OCI-M1 (cell line): Measurements from ENCODE around the gene TLK1.

ENCODE experiments used
- DNase-seq: peaks from one replicate; lab custom pipeline; 2025; lab: John Stamatoyannopoulos, UW

The TLK1 gene

GRCh38 chr2:171169333-171169732, 8.6 kb upstream of the TLK1 start:
- no peak for DNase-seq

DNA sequence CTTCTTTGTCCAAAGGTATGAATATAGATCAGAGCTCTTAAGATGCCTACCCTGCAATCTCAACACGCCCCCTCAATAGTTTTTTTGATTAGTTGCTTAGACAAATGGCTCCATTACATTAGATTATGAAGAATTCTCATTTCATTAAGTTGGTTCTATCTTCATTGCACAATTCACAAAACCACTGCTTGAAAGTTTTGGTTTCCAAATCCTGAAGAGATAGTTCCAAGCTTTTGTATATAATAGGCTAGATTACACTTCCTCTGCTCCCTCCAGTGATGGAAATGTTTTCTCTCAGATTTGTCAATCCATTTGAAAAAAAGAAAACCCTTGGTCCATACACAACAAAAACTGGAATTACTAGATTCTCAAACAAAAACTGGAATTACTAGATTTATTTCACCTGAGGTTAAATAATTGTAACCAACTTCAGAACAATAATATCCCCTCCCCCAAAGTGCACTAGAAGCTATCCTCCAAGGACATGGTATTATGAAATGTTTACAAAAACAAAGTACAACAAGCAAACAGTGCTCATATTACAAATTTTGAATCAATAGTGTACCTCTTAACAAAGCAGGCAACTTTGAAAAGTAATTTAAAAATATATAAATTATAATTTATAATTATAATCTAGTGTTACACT, 6.8 kb upstream of the TLK1 start:
- DNase-seq: no peak

DNA sequence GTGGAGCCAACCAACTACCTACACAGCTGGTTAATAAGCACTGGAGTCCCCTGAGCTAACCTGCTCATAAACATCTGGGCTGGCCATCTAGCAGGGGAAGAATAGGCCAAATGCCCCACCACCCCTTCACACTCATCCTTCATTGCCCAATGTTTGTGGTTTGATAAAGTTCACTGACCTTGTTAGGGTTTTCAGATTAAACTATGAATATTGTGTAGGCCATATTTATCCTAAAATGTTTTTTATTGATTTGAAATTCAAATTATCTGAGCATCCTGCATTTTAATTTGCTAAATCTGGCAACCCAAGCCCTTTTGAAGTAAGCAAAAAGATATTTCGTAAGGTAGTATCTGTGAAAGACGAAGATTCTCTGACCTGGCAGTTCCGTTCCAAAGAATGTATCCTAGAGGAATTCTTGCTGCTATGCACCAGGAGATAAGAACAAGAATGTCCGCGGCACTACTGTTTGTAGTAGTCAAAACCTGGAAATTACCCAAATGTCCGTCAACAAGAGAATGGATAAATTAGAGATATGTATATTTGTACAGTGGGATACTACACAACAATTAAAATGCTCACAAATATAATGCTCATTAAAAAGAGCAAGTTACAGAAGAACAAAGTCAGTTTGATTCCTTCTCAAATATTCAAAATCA, 5.8 kb upstream of the TLK1 start:
- DNase-seq: no peak

DNA sequence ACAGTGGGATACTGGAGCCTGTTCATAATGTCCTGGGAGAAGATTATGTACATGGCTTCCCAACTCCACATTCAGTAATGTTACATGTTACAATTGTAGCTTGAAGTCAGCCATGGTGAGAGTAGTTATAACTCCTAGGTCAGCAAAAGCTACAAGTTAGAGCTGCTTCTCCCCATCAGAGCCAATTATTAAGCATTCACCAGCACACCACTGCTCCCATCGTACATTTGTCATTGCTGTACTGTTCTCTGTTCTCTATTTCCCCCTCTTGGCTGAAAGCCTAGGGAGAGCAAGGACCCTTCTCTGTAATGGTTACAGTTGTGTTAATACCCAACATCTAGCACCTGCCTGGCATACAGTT, 5.3 kb upstream of the TLK1 start:
- no peak for DNase-seq

DNA sequence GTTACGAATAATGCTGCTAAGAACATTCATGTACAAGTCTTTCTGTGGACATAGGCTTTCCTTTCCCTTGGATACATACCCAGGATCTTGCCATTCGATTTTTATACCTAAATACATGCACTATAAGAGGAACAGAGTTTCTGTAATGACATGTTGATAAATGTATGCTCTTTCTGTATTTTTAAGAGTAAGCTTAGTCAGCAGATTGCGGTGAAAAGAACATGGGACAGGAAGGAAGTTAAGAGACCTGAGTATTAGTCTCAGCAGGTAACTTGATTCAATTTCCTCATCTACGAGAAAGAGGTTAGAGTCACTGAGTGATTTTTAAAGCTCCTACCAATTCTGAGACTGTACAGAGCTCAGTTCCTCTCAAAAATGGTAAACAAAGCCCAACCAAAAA, 2.6 kb upstream of the TLK1 start:
- no peak for DNase-seq

- peak; percentile 79 for DNase-seq
These were observed 2.0 kb upstream of the TLK1 start for GRCh38 chr2:171162522-171163197.

GRCh38 chr2:171160956-171161740, 455 bp upstream of the TLK1 start:
- DNase-seq: peak; percentile 84

DNA sequence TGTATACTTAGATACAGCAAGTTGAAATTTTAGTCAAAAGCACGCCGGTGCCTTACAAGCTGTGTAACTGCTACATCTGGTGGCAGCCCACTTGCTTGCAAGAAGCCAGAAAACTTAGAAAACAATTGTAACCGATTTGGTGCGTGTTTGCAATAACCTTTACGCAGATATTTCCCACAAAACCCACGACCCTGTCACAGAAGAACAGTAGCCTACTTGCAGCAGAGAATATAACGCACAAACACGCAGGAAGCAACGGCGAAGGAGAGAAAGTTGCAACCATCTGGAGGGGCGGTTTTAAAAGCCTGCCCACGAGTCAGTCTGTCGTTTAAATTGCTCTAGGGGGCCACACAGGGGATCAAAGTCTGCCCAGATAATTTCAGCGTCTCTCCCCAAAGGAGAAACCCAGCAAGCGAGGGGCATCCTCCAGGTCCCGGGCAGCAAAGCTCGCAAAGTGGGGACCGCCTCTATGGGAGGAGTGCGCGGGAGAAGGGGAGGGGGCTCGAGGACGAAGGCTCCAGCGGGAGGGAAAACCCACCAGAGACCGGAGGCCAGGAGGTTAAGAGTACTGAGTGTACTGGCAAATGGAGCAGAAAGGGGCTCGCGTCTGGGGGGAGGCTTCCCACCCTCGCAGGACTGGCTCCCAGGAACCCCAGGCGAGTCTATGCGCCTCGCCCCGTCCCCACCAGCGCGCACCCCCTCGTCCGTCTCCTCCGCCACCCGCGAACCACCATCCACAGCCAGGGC, 1.1 kb downstream of the TLK1 start:
- peak; percentile 80 for DNase-seq

DNA sequence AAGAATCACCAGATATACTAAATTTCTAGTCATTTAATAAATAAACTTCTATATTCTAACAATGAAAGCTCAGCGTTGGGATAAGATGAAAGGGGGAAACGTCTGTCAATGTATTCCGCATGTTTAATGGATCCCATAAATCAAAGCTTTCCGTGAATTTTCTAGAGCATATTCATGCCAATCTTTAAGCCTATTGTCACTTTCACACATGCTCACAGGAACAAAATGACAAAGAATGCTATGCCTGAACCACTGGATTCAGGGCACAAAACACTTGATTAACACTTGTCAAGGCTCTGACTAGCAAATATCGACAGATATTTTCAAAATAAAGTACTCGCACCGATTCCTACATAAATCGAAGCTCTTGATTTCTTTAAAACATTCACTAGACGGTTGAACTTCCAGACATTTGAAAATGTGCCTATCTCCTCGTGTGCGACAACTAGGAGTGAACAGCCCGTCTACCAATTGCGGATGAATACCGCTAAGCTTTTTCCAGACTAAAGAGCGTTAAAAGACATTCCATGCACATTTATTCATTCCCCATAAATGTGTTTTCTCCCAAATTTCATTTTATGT, 1.8 kb downstream of the TLK1 start:
- DNase-seq: no peak

DNA sequence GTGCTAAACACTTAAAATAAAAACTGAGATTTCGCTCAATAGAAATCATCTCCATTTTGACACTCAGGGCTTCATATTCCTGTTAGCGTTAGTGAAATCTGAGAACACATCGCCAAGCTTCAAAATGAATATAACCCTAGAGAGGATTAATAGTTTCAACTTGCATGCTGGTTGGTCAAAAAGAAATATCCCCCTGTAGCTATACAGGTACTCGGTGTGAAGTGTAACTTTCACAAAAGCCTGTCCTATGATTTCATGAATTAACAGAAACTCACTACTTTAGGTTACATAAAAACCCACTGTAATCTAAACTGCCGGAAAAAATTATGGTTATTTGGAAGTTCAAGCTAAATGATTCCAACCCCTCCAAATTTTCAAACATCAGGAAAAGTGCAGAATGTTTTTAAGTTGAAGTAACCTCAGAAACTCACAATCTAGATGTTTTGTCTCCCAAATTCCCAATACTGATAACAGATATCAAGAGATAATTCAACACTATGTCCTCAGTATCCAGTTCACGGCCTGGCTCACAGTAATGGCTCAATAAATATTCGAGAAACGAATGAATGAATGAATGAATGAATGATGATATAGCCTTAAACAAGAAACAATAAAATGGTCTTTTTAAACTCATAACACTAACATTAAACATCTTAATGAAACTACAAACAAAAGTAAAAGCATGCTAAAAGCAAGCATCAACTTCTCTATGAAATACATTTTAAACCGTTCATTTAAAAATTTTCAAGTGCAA, 2.5 kb downstream of the TLK1 start:
- no peak for DNase-seq

DNA sequence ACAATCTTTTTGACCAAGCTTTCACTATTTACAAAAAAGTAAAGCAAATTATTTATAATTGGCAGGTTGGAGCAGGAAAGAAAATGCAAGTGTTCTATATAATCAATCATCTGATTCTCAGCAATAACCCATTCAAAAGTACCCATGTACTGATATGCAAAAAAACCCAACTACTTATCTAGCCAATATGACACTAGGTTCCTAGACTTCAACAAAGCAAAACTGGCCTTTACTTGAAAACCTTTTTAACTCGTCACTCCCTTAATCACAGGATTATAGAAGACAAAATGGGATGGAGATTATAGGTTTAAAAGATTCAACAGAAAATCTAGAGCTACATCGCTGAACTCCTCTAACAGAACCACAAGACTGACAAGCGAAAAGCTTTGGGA, 3.6 kb downstream of the TLK1 start:
- DNase-seq: no peak

DNA sequence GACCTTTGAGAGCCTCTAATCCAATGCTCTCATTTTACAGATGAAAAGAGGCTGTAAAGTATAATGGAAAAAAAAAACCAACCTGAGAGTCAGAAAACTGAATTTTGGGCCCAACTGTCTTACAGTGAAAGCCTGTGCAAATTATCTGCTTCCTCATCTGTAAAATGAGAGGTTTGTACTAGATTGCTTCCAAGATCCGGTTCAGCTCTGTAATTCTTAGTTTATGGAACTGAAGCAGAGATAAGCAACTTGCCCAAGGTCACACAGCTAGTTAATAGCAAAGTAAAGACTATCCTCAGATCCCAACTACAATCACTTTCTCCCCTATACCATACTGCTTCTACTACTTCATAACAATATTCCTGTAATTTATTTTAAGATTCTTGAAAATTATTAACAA, 6.3 kb downstream of the TLK1 start:
- DNase-seq: peak; percentile 56

DNA sequence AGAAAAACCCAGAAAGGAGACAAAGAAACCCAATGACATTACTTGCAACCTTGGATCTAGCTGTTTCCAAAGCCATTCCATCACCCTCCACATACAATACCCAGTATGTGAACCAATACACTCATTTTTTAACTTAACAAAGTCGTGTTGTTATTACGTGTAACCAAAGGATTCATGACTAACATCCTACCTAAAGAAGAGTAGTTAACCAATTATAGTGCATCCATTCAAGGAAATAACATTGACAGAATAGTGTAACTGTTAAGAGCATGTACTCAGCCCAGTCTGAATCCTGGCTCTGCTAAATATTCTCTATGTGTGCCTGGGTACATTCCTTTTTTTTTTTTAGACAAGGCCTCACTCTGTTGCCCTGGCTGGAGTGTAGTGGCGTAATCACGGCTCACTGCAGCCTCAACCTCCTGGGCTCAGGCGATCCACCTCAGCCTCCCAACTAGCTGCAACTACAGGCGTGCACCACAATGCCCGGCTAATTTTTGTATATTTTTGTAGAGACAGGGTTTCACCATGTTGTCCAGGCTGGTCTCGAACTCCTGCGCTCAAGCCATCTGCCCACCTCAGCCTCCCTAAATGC, 9.9 kb downstream of the TLK1 start:
- no peak for DNase-seq

GRCh38 chr2:171149986-171150693, 10.6 kb downstream of the TLK1 start:
- no peak for DNase-seq

GRCh38 chr2:171149171-171149938, 11.3 kb downstream of the TLK1 start:
- no peak for DNase-seq

GRCh38 chr2:171147081-171147480, 13.6 kb downstream of the TLK1 start:
- DNase-seq: no peak

DNA sequence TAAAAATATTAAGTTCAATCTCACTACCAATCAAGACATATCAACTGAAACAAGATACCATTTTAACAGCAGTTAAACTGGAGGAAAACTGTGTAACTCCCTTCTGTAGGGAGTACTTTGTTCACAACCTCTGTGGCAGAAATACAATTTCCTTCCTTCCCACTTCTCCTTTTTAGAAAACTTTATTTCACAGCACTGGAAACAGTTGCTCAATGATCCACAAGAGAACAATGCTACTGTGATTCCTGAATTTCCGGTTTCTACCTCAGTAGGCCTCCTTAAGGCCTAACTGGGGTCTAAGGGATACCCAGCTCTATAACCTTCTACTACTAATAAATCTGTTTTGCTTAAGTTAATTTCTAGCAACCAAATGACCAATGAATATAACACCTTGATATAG, 14.1 kb downstream of the TLK1 start:
- DNase-seq: peak; percentile 68

DNA sequence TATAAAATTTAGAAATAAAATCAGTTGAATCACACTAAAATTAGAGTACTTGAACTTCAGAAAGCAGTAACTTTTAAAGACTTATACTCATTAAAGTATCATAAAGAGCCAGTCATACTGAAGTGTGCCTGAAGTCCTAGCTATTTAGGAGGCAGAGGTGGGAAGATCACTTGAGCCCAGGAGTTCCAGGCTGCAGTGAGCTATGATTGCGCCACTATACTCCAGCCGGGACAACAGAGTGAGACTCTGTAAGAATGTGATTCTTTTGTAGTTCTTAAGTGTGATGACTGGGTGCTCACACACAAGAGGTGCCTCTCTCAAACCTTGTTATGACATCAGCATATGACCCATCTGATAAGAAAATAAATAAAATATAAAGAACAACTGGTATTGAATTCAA, 14.6 kb downstream of the TLK1 start:
- no peak for DNase-seq

GRCh38 chr2:171143670-171144062, 17.0 kb downstream of the TLK1 start:
- no peak for DNase-seq
